A549 (cell line): ENCODE data around the gene PER1. TPM values are rescaled to one million over a fixed set of nuclear protein-coding genes. Genes with fewer than 3 reads are reported as not detected.
A peak's percentile ranks its signal among the peaks of the same experiment; 100 is the strongest.

Experiments
- ATAC-seq, 2 experiments: fragments of 200-7000 bp in 1 of 2; fragments of >200 bp in 1 of 2; cut with Nextera tagmentation in 1 of 2; cut with Tn5 transposase in 1 of 2; 3 replicates each; pipeline versions ENCODE4 v1.8.0 to v1.9.1; 2018 to 2020; ENCODE audit warnings: mild to moderate bottlenecking in 1 of 2, moderate library complexity in 1 of 2
- CTCF ChIA-PET: fragments of 300-600 bp; sonication (Branson Sonifier 250); formaldehyde crosslinking; extraction: SDS; loops from one replicate; lab custom pipeline; 2021; ENCODE audit warnings: antibody characterized with exemption, inconsistent platforms; lab: Yijun Ruan, JAX
- POLR2A ChIA-PET: fragments of 350-600 bp; formaldehyde crosslinking; extraction: SDS; loops from one replicate; lab custom pipeline; 2021; ENCODE audit warnings: antibody characterized with exemption, inconsistent platforms; lab: Yijun Ruan, JAX
- DNase-seq, 2 experiments: peaks; one replicate each; pipeline versions ENCODE4 v3.0.0 to v3.0.0-alpha.2; 2011 to 2016; ENCODE audit warnings: low read depth in 1 of 2, low spot score in 1 of 2
- FAIRE-seq: peaks from 2 replicates; lab custom pipeline; 2011; peaks lifted over from hg19 to GRCh38; lab: Jason Lieb, UNC
- H3K27ac ChIP-seq, 2 experiments: fragments of >200 bp; sonication (Bioruptor Twin); formaldehyde crosslinking; 3 replicates each; pipeline ENCODE4 v1.5.1; 2016 to 2017
- H3K4me1 ChIP-seq: fragments of >200 bp; sonication (Bioruptor Twin); formaldehyde crosslinking; 3 replicates; pipeline ENCODE4 v1.6.1; 2016
- H3K4me2 ChIP-seq: fragments of >200 bp; sonication (Bioruptor Twin); formaldehyde crosslinking; 3 replicates; pipeline ENCODE4 v1.6.1; 2016
- H3K4me3 ChIP-seq: fragments of >200 bp; sonication (Bioruptor Twin); formaldehyde crosslinking; 3 replicates; pipeline ENCODE4 v1.5.1; 2016
- H3K9me3 ChIP-seq: fragments of >200 bp; sonication (Bioruptor Twin); formaldehyde crosslinking; 3 replicates; pipeline ENCODE4 v1.6.1; 2016
- CBX2 ChIP-seq: fragments of 200-600 bp; sonication (generic); IDR thresholded peaks from 2 replicates; pipeline ENCODE4 v1.6.1; 2016; ENCODE audit warnings: low read depth, mild to moderate bottlenecking, borderline replicate concordance
- CEBPB ChIP-seq, 2 experiments: fragments of >200 bp in 1 of 2; sonication (Bioruptor Twin) in 1 of 2; formaldehyde crosslinking in 1 of 2; IDR thresholded peaks; 2 replicates each; pipeline ENCODE4 v1.6.1; 2012 to 2016
- CHD2 ChIP-seq: fragments of 150-350 bp; IDR thresholded peaks from 2 replicates; pipeline ENCODE4 v1.6.1; 2014; ENCODE audit warnings: low read length; ENCODE audit not compliant: partially characterized antibody
- CHD4 ChIP-seq: fragments of 200-600 bp; sonication (generic); IDR thresholded peaks from 2 replicates; pipeline ENCODE4 v1.6.1; 2016; ENCODE audit warnings: antibody characterized with exemption, mild to moderate bottlenecking, borderline replicate concordance
- EHF ChIP-seq: fragments of 250-450 bp; sonication (Bioruptor Pico); IDR thresholded peaks from 2 replicates; pipeline ENCODE4 v1.5.0; 2020; ENCODE audit warnings: mild to moderate bottlenecking
- EHMT2 ChIP-seq: fragments of 200-600 bp; sonication (generic); IDR thresholded peaks from 2 replicates; pipeline ENCODE4 v1.6.1; 2016; ENCODE audit warnings: antibody characterized with exemption, low read depth, mild to moderate bottlenecking, moderate library complexity
- FOSB ChIP-seq: fragments of 250-450 bp; sonication (Bioruptor Pico); IDR thresholded peaks from 2 replicates; pipeline ENCODE4 v1.5.0; 2020; ENCODE audit warnings: mild to moderate bottlenecking, moderate library complexity
- FOXS1 ChIP-seq: fragments of 250-450 bp; sonication (Bioruptor Pico); IDR thresholded peaks from 2 replicates; pipeline ENCODE4 v1.5.0; 2020; ENCODE audit warnings: mild to moderate bottlenecking, moderate library complexity
- HEYL ChIP-seq: fragments of 250-450 bp; sonication (Bioruptor Pico); IDR thresholded peaks from 2 replicates; pipeline ENCODE4 v1.8.0; 2021; ENCODE audit warnings: mild to moderate bottlenecking, moderate library complexity
- JUN ChIP-seq, 2 experiments: fragments of >200 bp; sonication (Bioruptor Twin); formaldehyde crosslinking; IDR thresholded peaks; 2 replicates in 1 of 2; 3 replicates in 1 of 2; pipeline ENCODE4 v1.6.1; 2016 to 2017
- KDM1A ChIP-seq: fragments of 200-600 bp; sonication (generic); IDR thresholded peaks from 2 replicates; pipeline ENCODE4 v1.6.1; 2016; ENCODE audit warnings: low read depth, mild to moderate bottlenecking
- KDM5A ChIP-seq: fragments of 200-600 bp; sonication (generic); IDR thresholded peaks from 2 replicates; pipeline ENCODE4 v1.6.1; 2016; ENCODE audit warnings: antibody characterized with exemption, mild to moderate bottlenecking
- MAFK ChIP-seq: fragments of 450-650 bp; IDR thresholded peaks from 2 replicates; pipeline ENCODE4 v1.6.1; 2014; ENCODE audit not compliant: partially characterized antibody
- MAZ ChIP-seq: fragments of 150-350 bp; IDR thresholded peaks from 2 replicates; pipeline ENCODE4 v1.6.1; 2014; ENCODE audit warnings: antibody characterized with exemption, low read depth, low read length, borderline replicate concordance
- NFE2L2 ChIP-seq: fragments of 150-350 bp; conservative IDR thresholded peaks from 2 replicates; pipeline ENCODE4 v1.6.1; 2014; ENCODE audit warnings: low read length
- PHF8 ChIP-seq: fragments of 200-600 bp; sonication (generic); IDR thresholded peaks from 2 replicates; pipeline ENCODE4 v1.6.1; 2016; ENCODE audit warnings: low read depth, mild to moderate bottlenecking, antibody characterized with exemption, moderate library complexity, borderline replicate concordance
- POLR2A ChIP-seq: IDR thresholded peaks from 2 replicates; pipeline ENCODE4 v1.6.1; 2012; ENCODE audit warnings: mild to moderate bottlenecking, low read length
- RAD21 ChIP-seq, 2 experiments: fragments of >200 bp in 1 of 2; sonication (Bioruptor Twin) in 1 of 2; formaldehyde crosslinking in 1 of 2; IDR thresholded peaks in 1 of 2; conservative IDR thresholded peaks in 1 of 2; 2 replicates in 1 of 2; 3 replicates in 1 of 2; pipeline ENCODE4 v1.6.1; 2012 to 2018; ENCODE audit warnings: inconsistent platforms in 1 of 2
- RCOR1 ChIP-seq: fragments of 150-350 bp; IDR thresholded peaks from 2 replicates; pipeline ENCODE4 v1.6.1; 2014; ENCODE audit warnings: antibody characterized with exemption, low read length, low read depth
- SMC3 ChIP-seq: fragments of >200 bp; sonication (Bioruptor Twin); formaldehyde crosslinking; IDR thresholded peaks from 3 replicates; pipeline ENCODE4 v1.6.1; 2018; ENCODE audit warnings: inconsistent platforms
- TFCP2L1 ChIP-seq: fragments of 250-450 bp; sonication (Bioruptor Pico); IDR thresholded peaks from 2 replicates; pipeline ENCODE4 v1.5.0; 2021; ENCODE audit warnings: mild to moderate bottlenecking
- TP53 ChIP-seq: fragments of 250-450 bp; sonication (Bioruptor Pico); IDR thresholded peaks from 2 replicates; pipeline ENCODE4 v1.5.0; 2021; ENCODE audit warnings: mild to moderate bottlenecking, moderate library complexity
- ZFP36 ChIP-seq: fragments of 450-650 bp; IDR thresholded peaks from 2 replicates; pipeline ENCODE4 v1.6.1; 2014; ENCODE audit warnings: borderline replicate concordance; ENCODE audit not compliant: partially characterized antibody
- ZNF302 ChIP-seq: fragments of 250-450 bp; sonication (Bioruptor Pico); IDR thresholded peaks from 2 replicates; pipeline ENCODE4 v1.9.0; 2021; ENCODE audit warnings: inconsistent platforms, mild to moderate bottlenecking, moderate library complexity
- ZSCAN20 ChIP-seq: fragments of 250-450 bp; sonication (Bioruptor Pico); IDR thresholded peaks from 2 replicates; pipeline ENCODE4 v1.8.0; 2022; ENCODE audit warnings: mild to moderate bottlenecking, moderate library complexity
- WGBS: methylation state at CpG from one replicate; pipeline ENCODE4 v1.1.6; 2017; ENCODE audit errors: missing lambda C conversion rate; 5-methylcytosine and 5-hydroxymethylcytosine counted together
- polyA plus RNA-seq, 4 experiments: library from polyadenylated mRNA; depleted of rRNA in 3 of 4; stranded (reverse); fragments of >200 nt; fragmentation: RNase III in 1 of 4; extraction: RNeasy Plus Mini Kit Qiagen cat#74134 plus additional on column Dnase treatment in 1 of 4; gene quantifications; 2 replicates in 3 of 4; 3 replicates in 1 of 4; pipeline ENCODE4 v1.2.3, GENCODE V29; 2011 to 2017
- TF ChIP-seq, protein P1 (sequence below): fragments of 250-450 bp; sonication (Bioruptor Pico); IDR thresholded peaks from 2 replicates; pipeline ENCODE4 v1.5.0; 2020; ENCODE audit warnings: low read depth, mild to moderate bottlenecking, moderate library complexity
- TF ChIP-seq, protein P2 (sequence below): IDR thresholded peaks from 2 replicates; pipeline ENCODE4 v1.6.1; 2012
- TF ChIP-seq, protein P3 (sequence below): fragments of 200-600 bp; sonication (generic); IDR thresholded peaks from 2 replicates; pipeline ENCODE4 v1.6.1; 2016; ENCODE audit warnings: antibody characterized with exemption, mild to moderate bottlenecking, moderate library complexity

Gene PER1
- polyA plus RNA-seq, 2 of the 4 experiments (the other 2 are of a cell fraction) = 5.5 to 8.7 TPM

DNA sequence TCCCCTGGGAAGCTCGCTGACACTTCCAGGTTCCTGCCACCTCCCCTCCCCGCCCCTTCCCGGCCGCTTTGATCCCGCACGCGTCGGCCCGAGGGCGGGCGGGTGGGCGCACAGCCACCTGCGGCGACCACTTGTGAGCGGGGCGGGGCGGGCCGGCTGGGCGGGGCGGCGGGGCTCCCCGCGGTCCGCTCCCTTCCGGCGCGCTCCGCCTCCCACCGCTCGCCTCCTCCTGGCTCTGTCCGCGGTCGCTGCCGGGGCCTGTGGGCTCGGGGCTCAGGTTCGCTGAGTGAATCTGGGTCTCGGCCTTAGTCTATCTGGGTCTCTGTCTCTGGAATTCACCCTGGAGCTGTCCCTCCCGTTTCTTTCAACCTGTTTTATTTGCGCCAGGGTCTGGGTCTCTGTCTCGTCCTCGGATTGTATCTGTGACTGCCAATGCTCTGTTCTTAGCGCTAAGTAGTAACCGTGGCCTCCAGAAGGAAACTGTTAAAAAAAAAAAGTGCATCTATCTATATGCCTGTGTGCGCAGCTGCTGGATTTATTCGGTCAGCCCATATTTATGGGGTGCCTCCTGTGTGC is 25.6 kb downstream of the PER1 start (continued):
- peak; percentile 61; the same call in 1 of the 2 replicates for TF ChIP-seq PHF8

DNA sequence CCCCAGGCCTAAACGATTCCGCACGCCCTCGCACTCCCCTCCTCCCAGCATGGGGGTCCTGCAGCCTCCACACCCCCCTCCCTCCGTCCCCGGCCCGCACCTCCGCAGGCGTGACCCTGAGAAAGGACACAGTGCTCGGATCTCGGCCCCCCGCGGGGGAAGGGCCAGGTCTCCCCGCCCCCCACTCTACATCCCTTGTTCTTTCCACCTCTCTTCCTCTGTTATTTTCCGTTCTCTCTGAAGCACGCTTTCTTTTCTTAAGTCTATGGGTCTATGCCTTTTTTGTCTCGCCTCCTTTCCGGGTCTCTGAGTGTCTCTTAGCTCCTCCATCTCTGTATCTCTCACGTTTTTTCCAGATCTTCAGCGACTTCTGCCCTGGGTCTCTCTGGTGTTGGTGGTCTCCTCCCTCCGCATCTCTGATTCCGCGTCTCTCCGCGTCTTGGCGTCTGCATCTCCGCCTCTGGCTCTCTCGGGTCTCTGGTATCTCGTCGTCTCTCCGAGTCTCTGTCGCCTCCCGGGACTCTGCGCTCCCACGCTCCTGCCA is 26.2 kb downstream of the PER1 start:
- Histone ChIP-seq H3K4me3 (peak overlapping the region; percentile 56), H3K4me1 (peaks cover 19% of the 10 kb centered on the region), H3K27ac (peak overlapping the region; percentile 73 to 86), H3K9me3 (no peaks in the 10 kb centered on the region), H3K4me2 (peak overlapping the region; percentile 95)
- no peak for FAIRE-seq
- TF ChIP-seq EHMT2 (no peak), CHD4 (peak; percentile 79; the same call in 1 of the 2 replicates), SMC3 (0 out of 3 replicates have a peak, but pooled peaks have one; percentile 0), CHD2 (peak; percentile 39), CEBPB (IDR thresholded peaks at IDR 0.05) (no peak), ZFP36 (peak; percentile 62), TFCP2L1 (CRISPR knock-in tag) (peak; percentile 51; the same call in 1 of the 2 replicates)
- POLR2A ChIA-PET = interaction anchor here (0.7 to 2.1 kb wide), 7 partner anchors 11 to 237 kb away, joined by 5 to 14 read pairs (median 8); partner anchors contain the start of gene BORCS6
- under 1% methylated on average over 35 of the region's 35 CpGs for WGBS
- peak; percentile 62 to 75 for DNase-seq
- CTCF ChIA-PET = interaction anchor here (1.8 to 26.5 kb wide), 4 partner anchors 13 to 96 kb away, joined by 6 to 601 read pairs (median 44); partner anchors contain the start of genes PER1 and VAMP2
- peak in 1 of 2 experiments; percentile 10; a peak in 3 of 6 replicates for ATAC-seq

DNA sequence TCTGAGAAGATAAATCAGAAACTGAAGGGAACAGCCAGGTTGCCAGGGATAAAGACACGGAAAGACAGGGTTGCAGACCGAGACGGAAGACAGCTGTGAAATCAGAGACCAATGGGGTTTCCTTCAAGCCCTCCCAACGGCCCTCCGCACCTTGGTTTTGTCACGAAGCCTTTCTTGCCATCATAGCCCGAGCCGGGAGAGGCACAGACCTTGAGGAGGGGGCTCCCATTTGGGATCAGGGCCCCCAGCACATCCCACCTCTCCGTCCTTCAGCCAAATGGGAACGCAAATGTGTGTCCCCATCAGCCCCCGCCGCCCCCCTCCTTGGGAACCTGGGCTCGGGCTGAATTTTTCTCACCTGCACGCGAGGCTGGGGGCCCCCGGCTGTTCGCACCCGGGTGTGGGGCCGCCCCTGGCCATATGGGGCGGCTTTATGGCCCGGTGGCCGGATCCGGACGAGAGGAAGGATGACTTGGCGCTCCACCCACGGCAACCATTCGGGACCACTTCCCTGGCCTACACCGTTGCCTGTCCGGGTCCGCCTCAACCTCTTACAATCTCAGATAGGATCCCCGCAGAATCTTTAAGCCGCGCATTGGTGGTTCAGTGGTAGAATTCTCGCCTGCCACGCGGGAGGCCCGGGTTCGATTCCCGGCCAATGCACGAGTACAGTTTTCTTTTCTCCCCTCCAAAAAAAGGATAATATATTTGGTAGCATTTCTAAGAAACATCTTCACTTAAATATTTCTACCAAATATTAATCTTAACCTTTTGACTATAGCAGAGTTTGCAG is 26.9 kb downstream of the PER1 start:
- Histone ChIP-seq H3K9me3 (no peaks in the 10 kb centered on the region), H3K4me3 (peak overlapping the region; percentile 56), H3K4me2 (peak overlapping the region; percentile 95), H3K4me1 (peaks cover 19% of the 10 kb centered on the region), H3K27ac (peak overlapping the region; percentile 73 to 86)
- WGBS = 15% methylated on average over 30 of the region's 40 CpGs
- ChIA-PET CTCF (interaction anchor here (1.3 to 26.5 kb wide), 8 partner anchors 8 to 176 kb away, joined by 5 to 601 read pairs (median 56); partner anchors contain the start of genes PER1 and VAMP2), POLR2A (interaction anchor here (0.7 to 3.9 kb wide), 7 partner anchors 12 to 236 kb away, joined by 4 to 35 read pairs (median 8); partner anchors contain the start of genes BORCS6 and CTC1)
- no peak for FAIRE-seq
- ATAC-seq = peak in 1 of 2 experiments; percentile 18; a peak in 3 of 6 replicates
- peak; percentile 81 to 84 for DNase-seq
- TF ChIP-seq, protein P1, sequence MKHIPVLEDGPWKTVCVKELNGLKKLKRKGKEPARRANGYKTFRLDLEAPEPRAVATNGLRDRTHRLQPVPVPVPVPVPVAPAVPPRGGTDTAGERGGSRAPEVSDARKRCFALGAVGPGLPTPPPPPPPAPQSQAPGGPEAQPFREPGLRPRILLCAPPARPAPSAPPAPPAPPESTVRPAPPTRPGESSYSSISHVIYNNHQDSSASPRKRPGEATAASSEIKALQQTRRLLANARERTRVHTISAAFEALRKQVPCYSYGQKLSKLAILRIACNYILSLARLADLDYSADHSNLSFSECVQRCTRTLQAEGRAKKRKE (CRISPR knock-in tag) = no peak; the same call in 1 of the 2 replicates
- TF ChIP-seq KDM1A = no peak
- TF ChIP-seq ZSCAN20 (CRISPR knock-in tag) = no peak
- TF ChIP-seq, protein P2, sequence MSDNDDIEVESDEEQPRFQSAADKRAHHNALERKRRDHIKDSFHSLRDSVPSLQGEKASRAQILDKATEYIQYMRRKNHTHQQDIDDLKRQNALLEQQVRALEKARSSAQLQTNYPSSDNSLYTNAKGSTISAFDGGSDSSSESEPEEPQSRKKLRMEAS = peak; percentile 73
- TF ChIP-seq RCOR1 = 0 out of 2 replicates have a peak, but pooled peaks have one; percentile 33
- TF ChIP-seq TP53 (CRISPR knock-in tag) = 0 out of 2 replicates have a peak, but pooled peaks have one; percentile 39
- TF ChIP-seq CEBPB (IDR thresholded peaks at IDR 0.05) = peak in 1 of 2 experiments; percentile 36; a peak in 1 of 4 replicates
- TF ChIP-seq, protein P3, sequence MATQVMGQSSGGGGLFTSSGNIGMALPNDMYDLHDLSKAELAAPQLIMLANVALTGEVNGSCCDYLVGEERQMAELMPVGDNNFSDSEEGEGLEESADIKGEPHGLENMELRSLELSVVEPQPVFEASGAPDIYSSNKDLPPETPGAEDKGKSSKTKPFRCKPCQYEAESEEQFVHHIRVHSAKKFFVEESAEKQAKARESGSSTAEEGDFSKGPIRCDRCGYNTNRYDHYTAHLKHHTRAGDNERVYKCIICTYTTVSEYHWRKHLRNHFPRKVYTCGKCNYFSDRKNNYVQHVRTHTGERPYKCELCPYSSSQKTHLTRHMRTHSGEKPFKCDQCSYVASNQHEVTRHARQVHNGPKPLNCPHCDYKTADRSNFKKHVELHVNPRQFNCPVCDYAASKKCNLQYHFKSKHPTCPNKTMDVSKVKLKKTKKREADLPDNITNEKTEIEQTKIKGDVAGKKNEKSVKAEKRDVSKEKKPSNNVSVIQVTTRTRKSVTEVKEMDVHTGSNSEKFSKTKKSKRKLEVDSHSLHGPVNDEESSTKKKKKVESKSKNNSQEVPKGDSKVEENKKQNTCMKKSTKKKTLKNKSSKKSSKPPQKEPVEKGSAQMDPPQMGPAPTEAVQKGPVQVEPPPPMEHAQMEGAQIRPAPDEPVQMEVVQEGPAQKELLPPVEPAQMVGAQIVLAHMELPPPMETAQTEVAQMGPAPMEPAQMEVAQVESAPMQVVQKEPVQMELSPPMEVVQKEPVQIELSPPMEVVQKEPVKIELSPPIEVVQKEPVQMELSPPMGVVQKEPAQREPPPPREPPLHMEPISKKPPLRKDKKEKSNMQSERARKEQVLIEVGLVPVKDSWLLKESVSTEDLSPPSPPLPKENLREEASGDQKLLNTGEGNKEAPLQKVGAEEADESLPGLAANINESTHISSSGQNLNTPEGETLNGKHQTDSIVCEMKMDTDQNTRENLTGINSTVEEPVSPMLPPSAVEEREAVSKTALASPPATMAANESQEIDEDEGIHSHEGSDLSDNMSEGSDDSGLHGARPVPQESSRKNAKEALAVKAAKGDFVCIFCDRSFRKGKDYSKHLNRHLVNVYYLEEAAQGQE = peak; percentile 29; the same call in 1 of the 2 replicates
- TF ChIP-seq PHF8 = no peak
- TF ChIP-seq CBX2 = no peak
- no peak for TF ChIP-seq EHMT2
- no peak for TF ChIP-seq EHF (CRISPR knock-in tag)
- peak; percentile 61; the same call in 1 of the 2 replicates for TF ChIP-seq MAZ
- TF ChIP-seq MAFK = no peak
- no peak for TF ChIP-seq ZNF302 (CRISPR knock-in tag)
- no peak for TF ChIP-seq NFE2L2
- peak; percentile 96 for TF ChIP-seq FOSB (CRISPR knock-in tag)
- TF ChIP-seq RAD21 (conservative IDR thresholded peaks at IDR 0.05 in 1 of 2, IDR thresholded peaks at IDR 0.05 in 1 of 2) = 0 out of 5 replicates have a peak, but pooled peaks of 1 of the 2 experiments have one; percentile 5
- TF ChIP-seq HEYL = no peak
- no peak for TF ChIP-seq FOXS1 (CRISPR knock-in tag)
- peak; percentile 68 to 90; a peak in 4 of 5 replicates for TF ChIP-seq JUN (IDR thresholded peaks at IDR 0.05)
- no peak for TF ChIP-seq POLR2A
- no peak for TF ChIP-seq KDM5A
